Tibial nerve (tissue), 4 donors: ENCODE results near the gene NUDT13.

ENCODE experiments used
- EP300 ChIP-seq, 2 donors: sonication (generic); formaldehyde crosslinking; IDR thresholded peaks; one replicate each; pipeline ENCODE4 v1.6.1; 2017; ENCODE audit warnings: antibody characterized with exemption in 2 of 2, mild to moderate bottlenecking in 1 of 2
- POLR2A ChIP-seq, 2 donors: fragments of 450-650 bp; IDR thresholded peaks; one replicate each; pipeline ENCODE4 v1.6.1; 2017; ENCODE audit warnings: antibody characterized with exemption in 2 of 2, mild to moderate bottlenecking in 2 of 2, moderate library complexity in 2 of 2
- TF ChIP-seq, protein P1 (sequence below), 5 experiments: fragments of 200-600 bp in 3 of 5; fragments of 450-650 bp in 2 of 5; sonication (generic) in 3 of 5; IDR thresholded peaks; one replicate each; pipeline ENCODE4 v1.5.1; 2016 to 2019; ENCODE audit warnings: antibody characterized with exemption in 5 of 5, mild to moderate bottlenecking in 3 of 5, moderate library complexity in 2 of 5

DNA sequence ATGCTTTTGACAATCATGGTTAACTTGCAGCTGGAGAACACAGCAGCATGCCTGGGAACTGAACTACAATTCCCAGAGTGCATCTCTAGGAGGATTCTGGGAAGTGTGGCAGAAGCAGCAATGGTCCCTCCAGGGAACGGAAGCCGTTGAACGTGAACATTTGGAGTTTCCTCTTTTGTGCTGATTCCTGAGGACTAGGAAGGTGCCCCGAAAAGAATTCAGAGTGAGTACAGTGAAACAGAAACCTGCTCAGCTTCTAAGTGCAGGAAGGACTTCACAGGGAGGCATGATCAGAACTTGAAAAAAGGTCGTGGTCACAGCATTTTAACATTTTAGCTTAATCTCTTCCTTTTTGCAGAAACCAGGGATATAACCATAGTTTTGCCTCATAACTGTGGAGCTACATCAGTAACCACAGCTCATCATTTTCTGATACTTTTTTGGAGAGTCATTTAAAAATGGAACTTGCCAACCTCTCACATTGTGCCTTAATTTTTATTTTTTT lies at the start of gene NUDT13:
- TF ChIP-seq POLR2A (IDR thresholded peaks at IDR 0.05) (peak in 1 of 2 donors; percentile 44), EP300 (IDR thresholded peaks at IDR 0.05) (peak; percentile 57 to 97)
- TF ChIP-seq, protein P1, sequence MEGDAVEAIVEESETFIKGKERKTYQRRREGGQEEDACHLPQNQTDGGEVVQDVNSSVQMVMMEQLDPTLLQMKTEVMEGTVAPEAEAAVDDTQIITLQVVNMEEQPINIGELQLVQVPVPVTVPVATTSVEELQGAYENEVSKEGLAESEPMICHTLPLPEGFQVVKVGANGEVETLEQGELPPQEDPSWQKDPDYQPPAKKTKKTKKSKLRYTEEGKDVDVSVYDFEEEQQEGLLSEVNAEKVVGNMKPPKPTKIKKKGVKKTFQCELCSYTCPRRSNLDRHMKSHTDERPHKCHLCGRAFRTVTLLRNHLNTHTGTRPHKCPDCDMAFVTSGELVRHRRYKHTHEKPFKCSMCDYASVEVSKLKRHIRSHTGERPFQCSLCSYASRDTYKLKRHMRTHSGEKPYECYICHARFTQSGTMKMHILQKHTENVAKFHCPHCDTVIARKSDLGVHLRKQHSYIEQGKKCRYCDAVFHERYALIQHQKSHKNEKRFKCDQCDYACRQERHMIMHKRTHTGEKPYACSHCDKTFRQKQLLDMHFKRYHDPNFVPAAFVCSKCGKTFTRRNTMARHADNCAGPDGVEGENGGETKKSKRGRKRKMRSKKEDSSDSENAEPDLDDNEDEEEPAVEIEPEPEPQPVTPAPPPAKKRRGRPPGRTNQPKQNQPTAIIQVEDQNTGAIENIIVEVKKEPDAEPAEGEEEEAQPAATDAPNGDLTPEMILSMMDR (IDR thresholded peaks at IDR 0.05): no peak
